ENCODE measurements around the gene PPP1R14C.

PPP1R14C gene

DNA sequence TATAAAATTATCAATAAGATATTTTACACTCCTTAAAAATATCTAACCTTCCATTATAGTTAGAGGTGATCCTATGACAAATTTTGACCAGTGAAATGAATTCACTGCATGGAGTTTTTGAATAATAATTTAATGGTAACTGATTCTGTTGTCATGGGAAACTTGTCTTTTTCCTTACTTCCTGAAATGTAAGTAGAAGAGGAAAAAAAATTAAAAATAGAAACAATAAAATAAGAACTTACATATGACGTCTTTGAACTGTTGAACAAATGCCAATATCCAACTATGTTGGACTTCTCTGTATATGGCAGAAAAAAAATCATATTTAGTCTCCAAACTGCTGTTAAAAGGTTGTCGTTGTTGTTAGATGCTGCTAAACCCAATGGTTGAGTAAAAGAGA lies 26.3 kb downstream of the PPP1R14C start:
- H3K27me3 ChIP-seq (ENCODE audit: insufficient read depth, insufficient read length) = no peaks in the 10 kb centered on the region
- H3K9ac ChIP-seq (ENCODE audit: insufficient read length, low read depth) = no peak overlapping the region
- no peaks in the 10 kb centered on the region for H3K9me3 ChIP-seq (ENCODE audit: insufficient read depth, low read length)
- TF ChIP-seq YY1 (IDR thresholded peaks at IDR 0.05; ENCODE audit: insufficient read depth, insufficient read length) (no peak), ZNF274 (IDR thresholded peaks at IDR 0.05; ENCODE audit: low read depth, low read length) (no peak), SUZ12 (IDR thresholded peaks at IDR 0.05; ENCODE audit: extremely low read depth, insufficient read depth, insufficient read length) (no peak)
- no peak for DNase-seq (ENCODE audit: low read depth, low spot score)
- H3K36me3 ChIP-seq (ENCODE audit: insufficient read depth, insufficient read length, low read length) = no peaks in the 10 kb centered on the region
- H3K4me1 ChIP-seq (ENCODE audit: insufficient read depth, insufficient read length) = no peaks in the 10 kb centered on the region
- H3K4me3 ChIP-seq (ENCODE audit: insufficient read length, low read depth) = no peak overlapping the region

DNA sequence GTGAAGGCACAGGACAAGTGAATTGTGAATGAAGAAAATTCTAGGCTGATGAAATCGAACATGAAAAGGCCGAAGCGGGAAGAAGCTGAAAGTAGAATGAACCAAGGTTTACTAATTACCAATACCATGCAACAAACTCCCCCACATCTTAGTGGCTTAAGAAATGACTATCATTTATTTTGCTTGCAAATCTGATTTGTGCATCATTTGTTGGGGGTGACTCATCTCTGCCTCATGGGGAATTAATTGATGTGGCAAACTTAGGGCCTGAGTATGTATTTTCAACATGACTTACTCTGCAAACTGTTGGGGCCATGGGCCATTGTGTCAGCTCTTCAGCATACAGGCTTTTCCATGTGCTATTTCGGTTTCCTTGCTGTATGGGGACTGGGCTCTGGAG lies 26.8 kb downstream of the PPP1R14C start:
- no peak for DNase-seq (ENCODE audit: low read depth, low spot score)
- H3K9ac ChIP-seq (ENCODE audit: insufficient read length, low read depth) = no peak overlapping the region
- TF ChIP-seq ZNF274 (IDR thresholded peaks at IDR 0.05; ENCODE audit: low read depth, low read length) (no peak), SUZ12 (IDR thresholded peaks at IDR 0.05; ENCODE audit: extremely low read depth, insufficient read depth, insufficient read length) (no peak), YY1 (IDR thresholded peaks at IDR 0.05; ENCODE audit: insufficient read depth, insufficient read length) (no peak)

DNA sequence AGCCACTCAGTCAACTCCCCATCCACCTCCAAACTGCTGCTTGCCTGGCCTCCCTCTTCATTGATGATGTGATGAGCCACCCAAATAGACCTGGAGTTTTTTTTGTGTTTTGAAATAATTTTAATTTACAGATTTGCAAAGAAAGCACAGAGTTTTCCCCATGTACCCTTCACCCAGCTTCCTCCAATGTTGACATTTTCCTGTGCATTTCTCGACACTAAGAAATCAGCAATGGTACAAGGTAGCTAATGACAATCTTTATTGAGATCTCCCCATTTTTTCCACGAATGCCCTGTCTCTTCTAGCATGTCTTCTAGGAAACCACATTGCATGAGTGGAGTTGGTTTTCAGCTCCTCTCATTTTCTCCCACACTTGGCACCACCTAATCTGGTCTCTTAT lies 30.1 kb downstream of the PPP1R14C start:
- no peaks in the 10 kb centered on the region for H3K36me3 ChIP-seq (ENCODE audit: insufficient read depth, insufficient read length, low read length)
- no peak overlapping the region for H3K4me3 ChIP-seq (ENCODE audit: insufficient read length, low read depth)
- DNase-seq (ENCODE audit: low read depth, low spot score) = no peak
- no peak overlapping the region for H3K9ac ChIP-seq (ENCODE audit: insufficient read length, low read depth)
- TF ChIP-seq YY1 (IDR thresholded peaks at IDR 0.05; ENCODE audit: insufficient read depth, insufficient read length) = no peak
- no peak for TF ChIP-seq ZNF274 (IDR thresholded peaks at IDR 0.05; ENCODE audit: low read depth, low read length)
- no peak for TF ChIP-seq SUZ12 (IDR thresholded peaks at IDR 0.05; ENCODE audit: extremely low read depth, insufficient read depth, insufficient read length)
- H3K4me1 ChIP-seq (ENCODE audit: insufficient read depth, insufficient read length) = no peaks in the 10 kb centered on the region
- no peaks in the 10 kb centered on the region for H3K9me3 ChIP-seq (ENCODE audit: insufficient read depth, low read length)
- no peaks in the 10 kb centered on the region for H3K27me3 ChIP-seq (ENCODE audit: insufficient read depth, insufficient read length)

More for the DNA sequence above, 26.8 kb downstream of the PPP1R14C start:
- Histone ChIP-seq H3K27me3 (ENCODE audit: insufficient read depth, insufficient read length) (no peaks in the 10 kb centered on the region), H3K9me3 (ENCODE audit: insufficient read depth, low read length) (no peaks in the 10 kb centered on the region), H3K4me1 (ENCODE audit: insufficient read depth, insufficient read length) (no peaks in the 10 kb centered on the region), H3K4me3 (ENCODE audit: insufficient read length, low read depth) (no peak overlapping the region), H3K36me3 (ENCODE audit: insufficient read depth, insufficient read length, low read length) (no peaks in the 10 kb centered on the region)

DNA sequence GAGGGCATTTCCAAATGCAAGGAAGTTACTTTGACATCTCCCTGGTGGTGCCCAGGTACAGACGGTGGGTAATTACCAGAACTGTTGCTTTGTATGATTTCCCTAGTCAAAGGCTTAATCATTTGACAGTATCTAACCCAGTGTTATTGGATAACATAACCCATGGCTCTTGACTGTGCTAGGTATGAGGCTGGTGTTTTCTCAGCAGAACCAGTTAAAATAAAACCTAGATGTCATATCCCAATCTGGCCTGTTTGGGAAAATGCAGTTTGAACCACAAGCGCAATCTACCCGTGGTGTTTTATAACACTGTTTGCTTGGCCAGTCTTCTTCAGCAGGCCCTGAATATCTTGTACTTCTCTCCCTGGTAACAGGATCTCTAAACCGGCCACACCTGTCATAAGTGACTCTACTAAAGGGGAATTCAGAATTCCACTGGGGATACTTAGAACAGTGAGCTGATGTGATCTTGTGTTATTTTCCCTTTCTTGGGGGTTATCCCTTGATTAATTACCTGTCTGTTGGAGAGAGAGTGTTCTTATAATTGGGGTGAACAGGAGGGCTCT lies 32.8 kb downstream of the PPP1R14C start:
- Histone ChIP-seq H3K36me3 (ENCODE audit: insufficient read depth, insufficient read length, low read length) (no peaks in the 10 kb centered on the region), H3K27me3 (ENCODE audit: insufficient read depth, insufficient read length) (no peaks in the 10 kb centered on the region), H3K4me1 (ENCODE audit: insufficient read depth, insufficient read length) (peaks cover 4% of the 10 kb centered on the region), H3K4me3 (ENCODE audit: insufficient read length, low read depth) (no peak overlapping the region), H3K9me3 (ENCODE audit: insufficient read depth, low read length) (no peaks in the 10 kb centered on the region), H3K9ac (ENCODE audit: insufficient read length, low read depth) (no peak overlapping the region)
- no peak for DNase-seq (ENCODE audit: low read depth, low spot score)
- TF ChIP-seq SUZ12 (IDR thresholded peaks at IDR 0.05; ENCODE audit: extremely low read depth, insufficient read depth, insufficient read length) = no peak
- no peak for TF ChIP-seq YY1 (IDR thresholded peaks at IDR 0.05; ENCODE audit: insufficient read depth, insufficient read length)
- no peak for TF ChIP-seq ZNF274 (IDR thresholded peaks at IDR 0.05; ENCODE audit: low read depth, low read length)

DNA sequence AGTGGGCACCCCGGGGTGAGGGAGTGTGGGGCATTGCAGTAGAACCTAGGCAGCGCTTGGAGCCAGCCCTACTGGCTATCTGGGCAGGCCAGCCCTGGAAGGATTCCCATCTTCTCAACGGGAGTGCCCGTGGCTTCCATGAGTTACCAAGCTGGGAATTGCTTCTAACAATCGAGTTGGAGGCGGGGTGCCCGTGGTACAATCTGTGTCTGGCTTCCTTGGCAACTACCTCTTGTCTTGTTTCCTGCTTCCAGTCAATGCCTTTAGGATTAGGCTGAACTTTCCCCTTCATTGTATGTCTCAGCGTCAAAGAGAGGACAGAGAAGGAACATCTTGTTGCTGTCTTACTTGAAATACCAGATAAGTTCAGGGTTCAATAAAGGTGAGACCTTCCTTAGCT lies 33.3 kb downstream of the PPP1R14C start:
- H3K4me1 ChIP-seq (ENCODE audit: insufficient read depth, insufficient read length) = peaks cover 4% of the 10 kb centered on the region
- H3K9me3 ChIP-seq (ENCODE audit: insufficient read depth, low read length) = no peaks in the 10 kb centered on the region
- no peaks in the 10 kb centered on the region for H3K27me3 ChIP-seq (ENCODE audit: insufficient read depth, insufficient read length)
- DNase-seq (ENCODE audit: low read depth, low spot score) = no peak
- no peak overlapping the region for H3K9ac ChIP-seq (ENCODE audit: insufficient read length, low read depth)
- TF ChIP-seq ZNF274 (IDR thresholded peaks at IDR 0.05; ENCODE audit: low read depth, low read length) (no peak), YY1 (IDR thresholded peaks at IDR 0.05; ENCODE audit: insufficient read depth, insufficient read length) (no peak), SUZ12 (IDR thresholded peaks at IDR 0.05; ENCODE audit: extremely low read depth, insufficient read depth, insufficient read length) (no peak)
- no peak overlapping the region for H3K4me3 ChIP-seq (ENCODE audit: insufficient read length, low read depth)
- no peaks in the 10 kb centered on the region for H3K36me3 ChIP-seq (ENCODE audit: insufficient read depth, insufficient read length, low read length)

DNA sequence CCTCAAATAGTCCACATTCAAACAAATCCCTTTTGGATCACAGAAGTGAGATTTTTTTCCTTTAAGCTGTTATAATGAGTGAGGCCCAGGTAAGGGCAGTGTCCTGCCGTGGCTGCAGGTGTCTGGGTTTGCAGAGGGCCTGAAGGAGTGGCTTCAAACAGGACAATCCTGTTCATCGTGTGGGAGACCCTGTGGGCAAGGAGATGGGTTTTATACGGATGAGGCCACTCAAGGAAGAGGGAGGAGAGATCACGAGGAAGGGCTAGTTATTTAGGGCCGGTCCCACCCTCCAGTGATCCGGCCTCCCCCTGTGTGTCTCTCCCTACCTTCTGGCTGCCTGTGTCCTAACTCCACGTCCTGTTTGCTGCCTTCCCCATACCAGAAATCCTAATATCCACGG lies 33.8 kb downstream of the PPP1R14C start:
- no peaks in the 10 kb centered on the region for H3K9me3 ChIP-seq (ENCODE audit: insufficient read depth, low read length)
- TF ChIP-seq ZNF274 (IDR thresholded peaks at IDR 0.05; ENCODE audit: low read depth, low read length) (no peak), YY1 (IDR thresholded peaks at IDR 0.05; ENCODE audit: insufficient read depth, insufficient read length) (no peak), SUZ12 (IDR thresholded peaks at IDR 0.05; ENCODE audit: extremely low read depth, insufficient read depth, insufficient read length) (no peak)
- H3K27me3 ChIP-seq (ENCODE audit: insufficient read depth, insufficient read length) = no peaks in the 10 kb centered on the region
- peaks cover 4% of the 10 kb centered on the region for H3K4me1 ChIP-seq (ENCODE audit: insufficient read depth, insufficient read length)
- no peak for DNase-seq (ENCODE audit: low read depth, low spot score)
- H3K4me3 ChIP-seq (ENCODE audit: insufficient read length, low read depth) = no peak overlapping the region
- no peak overlapping the region for H3K9ac ChIP-seq (ENCODE audit: insufficient read length, low read depth)
- no peaks in the 10 kb centered on the region for H3K36me3 ChIP-seq (ENCODE audit: insufficient read depth, insufficient read length, low read length)

DNA sequence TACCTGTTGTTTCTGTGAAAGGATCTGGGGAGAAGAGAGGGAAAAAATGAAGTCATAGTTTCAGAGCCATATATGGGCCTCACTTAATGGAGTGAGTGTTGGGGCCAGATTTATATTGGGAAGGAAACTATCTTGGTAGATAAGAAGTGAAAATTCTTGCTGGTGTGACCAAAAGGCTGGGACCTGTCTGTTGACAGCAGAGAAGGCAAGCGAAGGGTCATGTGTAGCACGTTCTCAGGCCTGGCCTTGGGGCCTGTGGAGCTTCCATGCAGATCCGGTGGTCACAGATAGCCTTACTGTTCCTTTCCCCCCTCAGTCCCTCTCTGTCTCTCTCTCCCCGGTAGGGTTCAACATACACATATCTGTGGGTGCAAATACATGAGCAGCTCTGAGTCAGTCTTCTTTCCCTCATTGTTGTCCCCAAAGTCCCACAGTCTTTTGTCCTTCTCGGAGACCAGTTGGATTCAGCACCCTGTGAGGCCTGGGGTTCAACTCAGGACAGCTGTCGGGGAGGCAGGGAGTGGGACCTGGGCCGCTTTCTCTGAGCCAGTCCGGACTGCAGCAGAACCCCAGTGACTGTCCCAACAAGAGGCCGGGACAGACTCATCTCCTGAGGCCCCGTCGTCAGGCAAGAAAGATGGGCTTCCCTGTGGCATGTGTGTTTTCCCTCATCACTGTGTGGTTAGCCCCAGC lies 34.6 kb downstream of the PPP1R14C start:
- H3K9me3 ChIP-seq (ENCODE audit: insufficient read depth, low read length) = no peaks in the 10 kb centered on the region
- no peak for TF ChIP-seq SUZ12 (IDR thresholded peaks at IDR 0.05; ENCODE audit: extremely low read depth, insufficient read depth, insufficient read length)
- no peak for TF ChIP-seq YY1 (IDR thresholded peaks at IDR 0.05; ENCODE audit: insufficient read depth, insufficient read length)
- no peak for TF ChIP-seq ZNF274 (IDR thresholded peaks at IDR 0.05; ENCODE audit: low read depth, low read length)
- no peak for DNase-seq (ENCODE audit: low read depth, low spot score)
- H3K4me1 ChIP-seq (ENCODE audit: insufficient read depth, insufficient read length) = peaks cover 4% of the 10 kb centered on the region
- no peaks in the 10 kb centered on the region for H3K36me3 ChIP-seq (ENCODE audit: insufficient read depth, insufficient read length, low read length)
- H3K9ac ChIP-seq (ENCODE audit: insufficient read length, low read depth) = no peak overlapping the region
- H3K27me3 ChIP-seq (ENCODE audit: insufficient read depth, insufficient read length) = no peaks in the 10 kb centered on the region
- no peak overlapping the region for H3K4me3 ChIP-seq (ENCODE audit: insufficient read length, low read depth)
